ENCODE data around the gene C16orf74.

C16orf74 gene

GRCh38 chr16:85716022-85716679, 34.7 kb downstream of the C16orf74 start:
- no peak for DNase-seq

- DNase-seq, result no peak
Observed at GRCh38 chr16:85715169-85716021, 35.5 kb downstream of the C16orf74 start.

GRCh38 chr16:85712801-85713200, 38.1 kb downstream of the C16orf74 start:
- DNase-seq, result no peak

- no peak for DNase-seq
Observed at GRCh38 chr16:85711982-85712587, 38.8 kb downstream of the C16orf74 start.

GRCh38 chr16:85710732-85711131, 40.2 kb downstream of the C16orf74 start:
- DNase-seq, result no peak

- DNase-seq, result no peak
Observed at GRCh38 chr16:85709766-85710585, 40.9 kb downstream of the C16orf74 start.

GRCh38 chr16:85708338-85708737, 42.6 kb downstream of the C16orf74 start:
- no peak for DNase-seq

- DNase-seq, result no peak
Observed at GRCh38 chr16:85707528-85708095, 43.3 kb downstream of the C16orf74 start.

- DNase-seq, result no peak
Observed at GRCh38 chr16:85706449-85707034, 44.4 kb downstream of the C16orf74 start.

- DNase-seq, result no peak
Observed at GRCh38 chr16:85704900-85705846, 45.7 kb downstream of the C16orf74 start.

GRCh38 chr16:85704011-85704410, 46.9 kb downstream of the C16orf74 start:
- no peak for DNase-seq

GRCh38 chr16:85699628-85700027, 51.3 kb downstream of the C16orf74 start:
- DNase-seq, result no peak

- DNase-seq, result no peak
Observed at GRCh38 chr16:85698935-85699558, 51.8 kb downstream of the C16orf74 start.

GRCh38 chr16:85698459-85698891, 52.4 kb downstream of the C16orf74 start:
- no peak for DNase-seq

GRCh38 chr16:85697431-85697830, 53.5 kb downstream of the C16orf74 start:
- DNase-seq, result no peak

GRCh38 chr16:85696781-85697180, 54.1 kb downstream of the C16orf74 start:
- DNase-seq, result no peak

- DNase-seq, result no peak
Observed at GRCh38 chr16:85695196-85696128, 55.4 kb downstream of the C16orf74 start.

GRCh38 chr16:85690469-85691064, 60.3 kb downstream of the C16orf74 start:
- no peak for DNase-seq

GRCh38 chr16:85689950-85690320, 61.0 kb downstream of the C16orf74 start:
- DNase-seq, result no peak
